ENCODE results near the gene MOB2.
"Not testable (repeated sequence)": the region's sequence is repeated elsewhere in the genome, so short reads cannot be mapped to it uniquely, and the experiment has no call there.

Gene MOB2

DNA sequence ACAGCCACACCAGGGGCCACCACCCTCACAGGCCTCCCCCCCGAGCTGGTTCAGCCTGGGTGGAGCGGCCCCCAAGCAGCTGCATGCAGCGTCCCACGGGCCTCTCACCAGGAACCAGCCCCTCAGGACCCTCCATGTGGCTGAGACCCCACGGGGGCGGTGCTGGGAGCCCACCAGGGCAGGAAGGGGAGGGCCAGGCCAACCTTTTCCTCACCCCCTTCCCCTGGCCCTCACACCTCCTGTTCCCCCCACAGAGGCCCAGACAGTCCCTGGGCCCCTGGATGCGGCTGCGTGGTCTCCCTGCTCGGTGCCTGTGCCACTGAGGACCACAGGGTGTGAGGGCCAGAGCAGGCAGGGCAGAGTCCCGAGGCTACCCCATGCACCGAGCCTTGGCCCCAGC is 46.5 kb downstream of the MOB2 start:
- Mint-ChIP-seq H3K27me3 (no peaks in the 10 kb centered on the region), H3K9me3 (no peaks in the 10 kb centered on the region), H3K4me1 (no peaks in the 10 kb centered on the region), H3K4me3 (no peak overlapping the region), H3K27ac (ENCODE audit: low read depth) (no peak overlapping the region), H3K36me3 (ENCODE audit: insufficient read depth) (peaks cover 6% of the 10 kb centered on the region)
- no peak for ATAC-seq (replicated peaks; ENCODE audit: extremely low read depth, poor library complexity, severe bottlenecking)
- DNase-seq (ENCODE audit: low spot score in 2 of 2) = no peak

DNA sequence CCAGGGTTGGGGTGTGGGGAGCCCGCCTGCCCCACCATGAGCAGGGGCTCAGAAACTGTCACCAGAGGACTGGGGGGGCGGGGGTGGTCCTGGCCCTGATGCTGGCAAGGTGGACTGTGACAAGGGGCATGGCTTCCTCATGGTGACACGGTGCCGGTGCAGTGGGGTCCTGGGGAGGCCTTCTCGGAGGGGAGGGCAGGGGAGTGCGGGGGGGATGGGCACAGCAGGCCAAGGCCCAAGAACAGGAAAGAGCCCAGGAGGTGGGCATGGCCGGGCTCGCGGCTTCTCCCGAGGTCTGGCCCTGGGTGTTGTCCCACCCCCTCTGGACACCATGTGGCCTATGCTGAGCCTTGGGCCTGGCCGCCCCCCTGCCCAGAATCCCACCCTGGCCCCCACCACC is 47.2 kb downstream of the MOB2 start:
- H3K27me3 Mint-ChIP-seq = no peaks in the 10 kb centered on the region
- ATAC-seq (replicated peaks; ENCODE audit: extremely low read depth, poor library complexity, severe bottlenecking) = no peak
- DNase-seq (ENCODE audit: low spot score in 2 of 2) = no peak
- H3K4me1 Mint-ChIP-seq = no peaks in the 10 kb centered on the region
- peaks cover 3% of the 10 kb centered on the region for H3K36me3 Mint-ChIP-seq (ENCODE audit: insufficient read depth)
- H3K4me3 Mint-ChIP-seq = no peak overlapping the region
- H3K27ac Mint-ChIP-seq (ENCODE audit: low read depth) = no peak overlapping the region
- no peaks in the 10 kb centered on the region for H3K9me3 Mint-ChIP-seq

GRCh38 chr11:1438967-1439330 is 47.6 kb downstream of the MOB2 start:
- H3K9me3 Mint-ChIP-seq = no peaks in the 10 kb centered on the region
- peaks cover 3% of the 10 kb centered on the region for H3K36me3 Mint-ChIP-seq (ENCODE audit: insufficient read depth)
- DNase-seq (ENCODE audit: low spot score in 2 of 2) = no peak
- H3K4me1 Mint-ChIP-seq = no peaks in the 10 kb centered on the region
- H3K27ac Mint-ChIP-seq (ENCODE audit: low read depth) = no peak overlapping the region
- ATAC-seq (replicated peaks; ENCODE audit: extremely low read depth, poor library complexity, severe bottlenecking) = no peak
- no peak overlapping the region for H3K4me3 Mint-ChIP-seq
- H3K27me3 Mint-ChIP-seq = no peaks in the 10 kb centered on the region

DNA sequence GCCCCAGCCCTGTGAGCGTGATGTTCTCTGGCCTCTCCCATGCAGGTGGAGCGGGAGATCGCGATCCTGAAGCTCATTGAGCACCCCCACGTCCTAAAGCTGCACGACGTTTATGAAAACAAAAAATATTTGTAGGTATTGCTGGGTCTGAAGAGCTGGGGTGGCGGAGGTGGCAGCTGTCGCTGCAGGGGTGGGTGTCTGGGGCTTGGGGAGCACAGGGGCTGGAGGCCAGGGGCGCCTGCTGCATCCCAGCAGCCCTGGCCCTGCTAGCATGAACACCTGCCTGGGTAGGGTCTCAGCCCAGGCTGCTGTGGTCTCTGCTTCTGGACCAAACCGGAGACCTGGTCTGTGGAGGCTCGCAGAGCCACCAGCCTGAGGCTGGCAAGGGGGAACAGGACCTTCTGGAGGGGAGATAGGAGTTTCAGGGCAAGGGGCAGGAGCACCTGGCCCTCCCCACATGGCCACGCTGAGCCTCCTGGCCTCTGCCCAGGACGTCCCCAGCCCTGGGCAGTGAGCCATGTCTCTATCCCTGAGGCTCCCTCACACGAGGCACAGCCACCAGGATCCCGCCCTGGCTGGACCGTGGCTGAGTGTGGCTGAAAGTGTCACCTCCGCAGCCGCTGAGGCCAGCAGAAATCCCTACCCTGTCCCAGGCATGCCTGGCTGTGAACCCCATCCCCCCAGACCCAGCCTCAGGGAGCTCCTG is 48.2 kb downstream of the MOB2 start:
- no peak overlapping the region for H3K27ac Mint-ChIP-seq (ENCODE audit: low read depth)
- H3K9me3 Mint-ChIP-seq = no peaks in the 10 kb centered on the region
- no peak for ATAC-seq (replicated peaks; ENCODE audit: extremely low read depth, poor library complexity, severe bottlenecking)
- no peak for DNase-seq (ENCODE audit: low spot score in 2 of 2)
- H3K27me3 Mint-ChIP-seq = no peaks in the 10 kb centered on the region
- H3K4me1 Mint-ChIP-seq = no peaks in the 10 kb centered on the region
- no peak overlapping the region for H3K4me3 Mint-ChIP-seq
- peaks cover 3% of the 10 kb centered on the region for H3K36me3 Mint-ChIP-seq (ENCODE audit: insufficient read depth)

GRCh38 chr11:1437500-1437899 is 49.1 kb downstream of the MOB2 start:
- Mint-ChIP-seq H3K9me3 (no peaks in the 10 kb centered on the region), H3K4me1 (no peaks in the 10 kb centered on the region), H3K4me3 (no peak overlapping the region), H3K27ac (ENCODE audit: low read depth) (no peak overlapping the region), H3K36me3 (ENCODE audit: insufficient read depth) (peaks cover 3% of the 10 kb centered on the region), H3K27me3 (no peaks in the 10 kb centered on the region)
- ATAC-seq (replicated peaks; ENCODE audit: extremely low read depth, poor library complexity, severe bottlenecking) (no peak), DNase-seq (ENCODE audit: low spot score in 2 of 2) (no peak)

DNA sequence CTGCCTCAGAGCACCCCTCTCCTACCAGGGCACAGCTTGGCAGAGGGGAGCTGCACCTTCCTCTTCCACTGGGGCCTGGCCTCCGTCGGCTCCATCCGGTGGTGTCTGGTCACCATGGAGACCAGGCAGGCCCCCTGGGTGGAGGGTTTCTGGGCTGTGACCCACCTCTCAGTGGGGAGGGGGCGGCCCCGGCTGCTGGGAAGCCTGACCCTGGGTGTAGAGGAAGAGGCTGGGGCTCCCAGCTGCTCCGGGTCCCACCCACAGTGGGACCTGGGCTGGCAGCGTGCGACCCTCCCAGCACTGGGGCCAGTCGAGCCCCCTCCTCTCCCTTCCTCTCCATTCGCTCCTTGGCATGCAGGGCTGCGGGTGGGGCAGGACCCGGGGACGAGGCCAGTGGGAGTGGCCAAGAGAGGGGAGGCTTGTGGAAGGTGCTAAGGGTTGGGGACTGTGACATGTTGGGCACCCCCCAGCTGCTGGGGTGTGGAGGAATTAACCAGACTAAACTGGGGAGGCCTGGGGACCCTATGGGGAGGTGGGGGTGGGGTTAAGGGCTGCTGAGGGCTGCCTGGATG is 50.0 kb downstream of the MOB2 start:
- Mint-ChIP-seq H3K36me3 (ENCODE audit: insufficient read depth) (no peaks in the 10 kb centered on the region), H3K4me1 (no peaks in the 10 kb centered on the region), H3K4me3 (no peak overlapping the region), H3K27me3 (no peaks in the 10 kb centered on the region), H3K27ac (ENCODE audit: low read depth) (no peak overlapping the region), H3K9me3 (no peaks in the 10 kb centered on the region)
- no peak for DNase-seq (ENCODE audit: low spot score in 2 of 2)
- ATAC-seq (replicated peaks; ENCODE audit: extremely low read depth, poor library complexity, severe bottlenecking) = no peak

GRCh38 chr11:1435820-1436467 is 50.6 kb downstream of the MOB2 start:
- no peak for ATAC-seq (replicated peaks; ENCODE audit: extremely low read depth, poor library complexity, severe bottlenecking)
- H3K4me1 Mint-ChIP-seq = no peaks in the 10 kb centered on the region

DNA sequence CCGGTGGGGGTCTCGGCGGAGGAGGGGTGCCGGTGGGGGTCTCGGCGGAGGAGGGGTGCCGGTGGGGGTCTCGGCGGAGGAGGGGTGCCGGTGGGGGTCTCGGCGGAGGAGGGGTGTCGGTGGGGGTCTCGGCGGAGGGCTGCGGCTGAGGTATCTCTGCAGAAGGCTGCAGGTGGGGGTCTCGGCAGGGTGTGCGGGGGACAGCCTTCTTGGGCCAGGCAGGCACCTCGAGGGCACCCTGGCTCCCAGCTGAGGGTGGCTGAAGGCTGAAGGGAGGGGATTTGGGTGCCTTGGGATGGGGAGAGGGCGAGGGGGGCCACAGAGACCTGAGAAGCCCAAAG is 51.1 kb downstream of the MOB2 start:
- H3K4me3 Mint-ChIP-seq; H3K27ac Mint-ChIP-seq (ENCODE audit: low read depth): not testable (repeated sequence)

More at GRCh38 chr11:1435820-1436467, 50.6 kb downstream of the MOB2 start:
- Mint-ChIP-seq H3K4me3 (no peak overlapping the region), H3K27me3 (no peaks in the 10 kb centered on the region), H3K9me3 (no peaks in the 10 kb centered on the region), H3K27ac (ENCODE audit: low read depth) (no peak overlapping the region), H3K36me3 (ENCODE audit: insufficient read depth) (no peaks in the 10 kb centered on the region)
- no peak for DNase-seq (ENCODE audit: low spot score in 2 of 2)

DNA sequence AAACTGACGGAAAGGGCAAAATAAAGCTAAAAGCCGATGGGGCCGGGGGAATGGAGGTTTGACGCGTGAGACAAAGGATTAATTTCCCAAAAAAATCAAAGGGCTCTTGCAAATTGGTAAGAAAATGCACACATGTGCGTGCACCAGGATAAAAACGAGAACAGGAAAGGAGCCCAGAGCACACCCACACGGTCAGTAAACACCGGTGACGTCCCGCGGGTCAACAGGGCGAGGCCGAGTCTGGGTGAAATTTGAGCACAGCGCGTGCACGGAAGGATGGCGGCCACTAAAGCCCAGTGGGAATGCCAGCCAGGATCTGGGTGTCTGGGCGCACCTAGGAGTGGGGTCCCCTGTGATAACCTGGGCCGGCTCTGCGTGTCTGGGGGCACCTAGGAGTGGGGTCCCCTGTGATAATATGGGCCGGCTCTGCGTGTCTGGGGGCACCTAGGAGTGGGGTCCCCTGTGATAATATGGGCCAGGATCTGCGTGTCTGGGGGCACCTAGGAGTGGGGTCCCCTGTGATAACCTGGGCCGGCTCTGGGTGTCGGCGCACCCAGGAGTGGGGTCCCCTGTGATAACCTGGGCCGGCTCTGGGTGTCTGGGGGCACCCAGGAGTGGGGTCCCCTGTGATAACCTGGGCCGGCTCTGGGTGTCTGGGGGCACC is 52.5 kb downstream of the MOB2 start:
- Mint-ChIP-seq H3K27ac (ENCODE audit: low read depth) (no peak overlapping the region), H3K4me1 (no peaks in the 10 kb centered on the region)

More for the DNA sequence above, 51.1 kb downstream of the MOB2 start:
- H3K27me3 Mint-ChIP-seq; DNase-seq (ENCODE audit: low spot score in 2 of 2); H3K36me3 Mint-ChIP-seq (ENCODE audit: insufficient read depth); H3K4me1 Mint-ChIP-seq; H3K9me3 Mint-ChIP-seq; ATAC-seq (replicated peaks; ENCODE audit: extremely low read depth, poor library complexity, severe bottlenecking): not testable (repeated sequence)

GRCh38 chr11:1433568-1433967 is 53.0 kb downstream of the MOB2 start:
- DNase-seq (ENCODE audit: low spot score in 2 of 2) = no peak

More for the DNA sequence above, 52.5 kb downstream of the MOB2 start:
- no peaks in the 10 kb centered on the region for H3K9me3 Mint-ChIP-seq
- no peak for DNase-seq (ENCODE audit: low spot score in 2 of 2)
- H3K4me3 Mint-ChIP-seq = no peak overlapping the region
- H3K27me3 Mint-ChIP-seq = no peaks in the 10 kb centered on the region
- no peaks in the 10 kb centered on the region for H3K36me3 Mint-ChIP-seq (ENCODE audit: insufficient read depth)
- no peak for ATAC-seq (replicated peaks; ENCODE audit: extremely low read depth, poor library complexity, severe bottlenecking)

GRCh38 chr11:1428762-1429316 is 57.7 kb downstream of the MOB2 start:
- no peaks in the 10 kb centered on the region for H3K9me3 Mint-ChIP-seq
- no peak overlapping the region for H3K4me3 Mint-ChIP-seq
- H3K4me1 Mint-ChIP-seq = no peaks in the 10 kb centered on the region
- DNase-seq (ENCODE audit: low spot score in 2 of 2) (no peak), ATAC-seq (replicated peaks; ENCODE audit: extremely low read depth, poor library complexity, severe bottlenecking) (no peak)
- H3K36me3 Mint-ChIP-seq (ENCODE audit: insufficient read depth) = no peaks in the 10 kb centered on the region
- H3K27me3 Mint-ChIP-seq = no peaks in the 10 kb centered on the region
- H3K27ac Mint-ChIP-seq (ENCODE audit: low read depth) = no peak overlapping the region

More at GRCh38 chr11:1433568-1433967, 53.0 kb downstream of the MOB2 start:
- Mint-ChIP-seq H3K27ac (ENCODE audit: low read depth) (no peak overlapping the region), H3K9me3 (no peaks in the 10 kb centered on the region), H3K4me1 (no peaks in the 10 kb centered on the region), H3K27me3 (no peaks in the 10 kb centered on the region), H3K4me3 (no peak overlapping the region), H3K36me3 (ENCODE audit: insufficient read depth) (no peaks in the 10 kb centered on the region)
- no peak for ATAC-seq (replicated peaks; ENCODE audit: extremely low read depth, poor library complexity, severe bottlenecking)

- Mint-ChIP-seq H3K4me3 (no peak overlapping the region), H3K9me3 (no peaks in the 10 kb centered on the region), H3K36me3 (ENCODE audit: insufficient read depth) (no peaks in the 10 kb centered on the region), H3K27ac (ENCODE audit: low read depth) (no peak overlapping the region), H3K4me1 (no peaks in the 10 kb centered on the region), H3K27me3 (no peaks in the 10 kb centered on the region)
- DNase-seq (ENCODE audit: low spot score in 2 of 2) (no peak), ATAC-seq (replicated peaks; ENCODE audit: extremely low read depth, poor library complexity, severe bottlenecking) (no peak)
Measured at GRCh38 chr11:1425439-1425838, 61.1 kb downstream of the MOB2 start.

Data from central memory CD8-positive, alpha-beta T cell (primary cell).